Ureter (tissue), 1 donor: Measurements from ENCODE around the gene MRPS33. TPM values are rescaled to one million over a fixed set of nuclear protein-coding genes. Genes with fewer than 3 reads are reported as not detected.

Experiments used
- total RNA-seq: library from RNA; stranded (reverse); gene quantifications from one replicate; pipeline ENCODE4 v1.2.4, GENCODE V29; 2023
- donor health status: DM: yes; HTN: yes; CAD: no.

The MRPS33 gene
- total RNA-seq, 1 donor from 2014 or later, result 63.8 TPM

Other genes starting within 250 kb of the MRPS33 start
- gene BRAF, start 90.0 kb downstream of the MRPS33 start, total RNA-seq, result 77.2 TPM
- gene TMEM178B, start 59.1 kb upstream of the MRPS33 start, total RNA-seq, result 7.9 TPM